ENCODE results near the gene CUBN.

The CUBN gene

DNA sequence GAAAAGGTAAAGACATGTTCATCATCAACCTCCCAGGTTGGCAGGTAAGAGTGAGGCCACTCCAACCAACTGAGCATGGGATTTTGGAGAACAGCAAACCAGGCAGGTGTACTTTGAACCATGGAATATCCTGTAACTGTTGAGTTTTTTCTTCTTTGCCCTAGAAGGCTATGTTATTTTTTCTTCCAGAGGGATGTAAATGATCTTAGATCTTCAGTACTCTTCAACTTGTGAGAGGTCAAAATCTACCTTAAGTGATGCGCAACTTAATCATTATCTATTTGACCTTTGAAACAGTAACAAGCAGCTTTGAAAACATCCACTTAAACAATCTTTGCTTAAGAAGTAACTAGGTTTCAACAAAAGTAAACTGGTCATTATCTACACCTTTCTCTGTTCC is at the start of gene CUBN:
Gene CUBN, minus strand, starts transcription at position 71 of the 400 bp plus-strand sequence. Its CDS starts 46 bp downstream, at position 25.
- Histone ChIP-seq H3K36me3 (ENCODE audit: insufficient read depth, low read length) (no peaks in the 10 kb centered on the region), H3K9me3 (ENCODE audit: low read depth, low read length) (no peaks in the 10 kb centered on the region), H3K27ac (no peak within 1 kb of the TSS), H3K9ac (ENCODE audit: insufficient read length) (no peak within 1 kb of the TSS), H3K4me3 (no peak within 1 kb of the TSS)
- no peak for TF ChIP-seq POLR2AphosphoS5 (IDR thresholded peaks at IDR 0.05; ENCODE audit: borderline replicate concordance, low read depth, low read length)
- TF ChIP-seq EZH2 (IDR thresholded peaks at IDR 0.05): no peak
- TF ChIP-seq FOXP2 (optimal IDR thresholded peaks at IDR 0.05; ENCODE audit: control extremely low read depth, extremely low read length, insufficient read depth): no peak
- DNase-seq (ENCODE audit: low read depth, low spot score): no peak

DNA sequence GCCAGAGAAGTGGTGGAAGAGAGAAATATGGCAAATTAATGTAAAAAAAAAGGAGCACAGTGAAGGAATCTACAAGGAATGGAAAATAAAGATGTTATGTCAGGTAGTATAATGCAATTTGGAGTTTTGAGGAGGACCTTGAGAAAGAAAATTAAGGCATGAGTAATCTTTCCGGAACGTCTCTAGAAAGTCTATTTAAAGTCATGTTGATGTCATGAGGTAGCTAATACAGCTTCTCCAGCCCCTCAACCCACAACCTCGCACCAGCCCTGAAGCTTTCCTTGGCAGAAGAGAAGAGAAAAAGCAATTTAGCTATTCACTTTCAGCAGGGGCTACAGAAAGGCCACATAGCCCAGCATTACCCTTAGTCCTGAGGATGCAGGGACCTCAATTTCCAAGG is 49.4 kb upstream of the CUBN start:
- TF ChIP-seq EZH2 (IDR thresholded peaks at IDR 0.05) (no peak), POLR2AphosphoS5 (IDR thresholded peaks at IDR 0.05; ENCODE audit: borderline replicate concordance, low read depth, low read length) (no peak), FOXP2 (optimal IDR thresholded peaks at IDR 0.05; ENCODE audit: control extremely low read depth, extremely low read length, insufficient read depth) (no peak)
- no peaks in the 10 kb centered on the region for H3K9me3 ChIP-seq (ENCODE audit: low read depth, low read length)
- no peak overlapping the region for H3K4me3 ChIP-seq
- no peak overlapping the region for H3K9ac ChIP-seq (ENCODE audit: insufficient read length)
- H3K27ac ChIP-seq: no peak overlapping the region
- no peaks in the 10 kb centered on the region for H3K36me3 ChIP-seq (ENCODE audit: insufficient read depth, low read length)
- no peak for DNase-seq (ENCODE audit: low read depth, low spot score)

DNA sequence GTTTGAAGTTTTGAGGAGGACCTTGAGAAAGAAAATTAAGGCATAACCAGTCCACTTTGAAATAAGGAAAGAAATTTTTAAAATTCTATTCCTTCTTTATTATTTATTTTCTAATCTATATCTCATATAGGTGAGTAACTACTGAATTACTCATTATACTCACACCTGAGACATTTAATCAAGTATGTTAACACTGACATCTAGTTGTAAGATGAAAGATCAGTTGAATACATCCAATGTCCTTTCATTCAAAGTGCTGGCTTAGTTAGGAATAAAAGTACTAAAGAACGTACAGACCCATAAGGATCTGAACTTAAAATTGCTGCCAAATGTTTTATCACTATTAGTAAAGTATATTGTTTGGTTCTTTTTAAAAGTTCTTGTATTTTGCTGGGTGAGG is 48.4 kb upstream of the CUBN start:
- Histone ChIP-seq H3K4me3 (no peak overlapping the region), H3K36me3 (ENCODE audit: insufficient read depth, low read length) (no peaks in the 10 kb centered on the region), H3K9me3 (ENCODE audit: low read depth, low read length) (no peaks in the 10 kb centered on the region), H3K9ac (ENCODE audit: insufficient read length) (no peak overlapping the region), H3K27ac (no peak overlapping the region)
- DNase-seq (ENCODE audit: low read depth, low spot score): no peak
- TF ChIP-seq EZH2 (IDR thresholded peaks at IDR 0.05) (no peak), FOXP2 (optimal IDR thresholded peaks at IDR 0.05; ENCODE audit: control extremely low read depth, extremely low read length, insufficient read depth) (no peak), POLR2AphosphoS5 (IDR thresholded peaks at IDR 0.05; ENCODE audit: borderline replicate concordance, low read depth, low read length) (no peak)

DNA sequence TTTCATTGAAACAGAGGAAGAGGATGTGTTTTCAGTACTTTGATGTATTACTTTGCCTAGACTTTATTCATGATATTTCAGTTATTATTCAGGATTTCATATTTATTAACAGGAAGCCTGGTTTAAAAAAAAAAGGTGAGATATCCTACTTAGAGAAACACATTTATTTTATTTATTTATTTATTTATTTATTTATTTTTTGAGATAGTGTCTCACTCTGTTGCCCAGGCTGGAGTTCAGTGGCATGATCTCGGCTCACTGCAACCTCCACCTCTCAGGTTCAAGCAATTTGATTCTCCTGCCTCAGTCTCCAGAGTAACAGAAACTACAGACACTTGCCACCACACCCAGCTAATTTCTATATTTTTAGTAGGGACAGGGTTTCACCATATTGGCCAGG is 47.4 kb upstream of the CUBN start:
- Histone ChIP-seq H3K4me3 (no peak overlapping the region), H3K9me3 (ENCODE audit: low read depth, low read length) (no peaks in the 10 kb centered on the region), H3K9ac (ENCODE audit: insufficient read length) (no peak overlapping the region), H3K27ac (no peak overlapping the region), H3K36me3 (ENCODE audit: insufficient read depth, low read length) (no peaks in the 10 kb centered on the region)
- DNase-seq (ENCODE audit: low read depth, low spot score): no peak
- TF ChIP-seq POLR2AphosphoS5 (IDR thresholded peaks at IDR 0.05; ENCODE audit: borderline replicate concordance, low read depth, low read length) (no peak), FOXP2 (optimal IDR thresholded peaks at IDR 0.05; ENCODE audit: control extremely low read depth, extremely low read length, insufficient read depth) (no peak)

DNA sequence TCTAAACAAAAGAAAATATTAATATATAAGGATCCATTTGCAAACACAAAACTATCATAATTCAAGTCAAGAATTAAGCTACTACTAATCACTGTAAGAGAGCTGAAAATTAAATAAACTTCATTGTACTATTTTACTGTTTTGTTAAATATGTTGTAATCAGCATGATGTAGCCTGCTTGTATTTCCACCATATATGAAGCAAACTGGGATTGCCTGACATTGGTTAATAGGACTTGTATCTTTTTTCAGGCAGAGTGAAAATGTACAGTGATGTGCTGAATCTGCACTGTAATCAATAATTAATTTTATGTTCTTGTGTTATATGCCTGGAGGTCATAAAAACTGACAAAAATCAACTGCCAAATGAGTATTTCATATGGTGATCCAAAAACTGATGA is 46.5 kb upstream of the CUBN start:
- no peak overlapping the region for H3K9ac ChIP-seq (ENCODE audit: insufficient read length)

DNA sequence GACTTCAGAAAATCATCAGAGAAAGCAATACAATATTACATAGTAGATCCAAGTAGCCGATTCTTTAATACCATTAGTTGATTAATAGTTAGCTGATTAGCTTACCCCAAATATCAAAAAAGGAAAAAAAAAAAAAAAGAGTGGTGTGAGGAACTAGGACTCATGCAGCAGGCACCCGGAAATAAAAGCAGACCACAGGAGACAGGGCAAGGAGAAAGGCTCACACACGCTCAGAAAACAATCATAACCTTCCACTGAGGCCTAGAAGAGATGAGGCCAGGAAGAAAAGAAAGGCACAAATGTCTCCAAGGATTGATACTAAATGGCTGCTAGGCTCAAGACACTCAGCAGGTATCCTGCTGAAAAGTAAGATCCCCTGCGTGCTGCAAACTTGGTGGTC is 45.9 kb upstream of the CUBN start:
- DNase-seq (ENCODE audit: low read depth, low spot score): no peak
- TF ChIP-seq FOXP2 (optimal IDR thresholded peaks at IDR 0.05; ENCODE audit: control extremely low read depth, extremely low read length, insufficient read depth) (no peak), POLR2AphosphoS5 (IDR thresholded peaks at IDR 0.05; ENCODE audit: borderline replicate concordance, low read depth, low read length) (no peak), EZH2 (IDR thresholded peaks at IDR 0.05) (no peak)
- no peak overlapping the region for H3K27ac ChIP-seq
- no peak overlapping the region for H3K4me3 ChIP-seq
- H3K9me3 ChIP-seq (ENCODE audit: low read depth, low read length): no peaks in the 10 kb centered on the region
- no peaks in the 10 kb centered on the region for H3K36me3 ChIP-seq (ENCODE audit: insufficient read depth, low read length)
- H3K9ac ChIP-seq (ENCODE audit: insufficient read length): no peak overlapping the region

More for the DNA sequence above, 46.5 kb upstream of the CUBN start:
- DNase-seq (ENCODE audit: low read depth, low spot score): no peak
- TF ChIP-seq EZH2 (IDR thresholded peaks at IDR 0.05) (no peak), POLR2AphosphoS5 (IDR thresholded peaks at IDR 0.05; ENCODE audit: borderline replicate concordance, low read depth, low read length) (no peak), FOXP2 (optimal IDR thresholded peaks at IDR 0.05; ENCODE audit: control extremely low read depth, extremely low read length, insufficient read depth) (no peak)
- no peaks in the 10 kb centered on the region for H3K36me3 ChIP-seq (ENCODE audit: insufficient read depth, low read length)
- no peak overlapping the region for H3K4me3 ChIP-seq
- no peak overlapping the region for H3K27ac ChIP-seq
- no peaks in the 10 kb centered on the region for H3K9me3 ChIP-seq (ENCODE audit: low read depth, low read length)

DNA sequence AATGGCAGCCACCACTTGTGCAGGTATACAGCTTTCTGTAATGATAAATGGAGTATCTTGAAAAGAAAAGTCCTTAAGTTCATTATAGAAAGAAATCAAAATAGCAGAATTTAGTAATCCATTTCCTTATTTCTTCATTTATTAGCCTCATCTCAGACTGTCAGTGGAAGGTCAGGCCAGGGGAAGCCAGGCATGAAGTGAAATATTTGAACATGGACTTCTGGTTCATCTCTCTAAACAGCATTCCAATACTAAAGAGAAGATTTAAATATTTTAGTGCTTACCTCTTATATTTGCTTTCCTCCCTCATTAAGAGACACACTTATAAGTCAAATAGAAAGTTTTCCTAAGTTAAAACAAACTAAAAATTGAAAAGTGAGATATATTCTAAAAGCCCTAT is 45.0 kb upstream of the CUBN start:
- Histone ChIP-seq H3K9ac (ENCODE audit: insufficient read length) (no peak overlapping the region), H3K36me3 (ENCODE audit: insufficient read depth, low read length) (no peaks in the 10 kb centered on the region), H3K9me3 (ENCODE audit: low read depth, low read length) (no peaks in the 10 kb centered on the region), H3K27ac (no peak overlapping the region), H3K4me3 (no peak overlapping the region)
- TF ChIP-seq FOXP2 (optimal IDR thresholded peaks at IDR 0.05; ENCODE audit: control extremely low read depth, extremely low read length, insufficient read depth) (no peak), POLR2AphosphoS5 (IDR thresholded peaks at IDR 0.05; ENCODE audit: borderline replicate concordance, low read depth, low read length) (no peak), EZH2 (IDR thresholded peaks at IDR 0.05) (no peak)
- DNase-seq (ENCODE audit: low read depth, low spot score): no peak

DNA sequence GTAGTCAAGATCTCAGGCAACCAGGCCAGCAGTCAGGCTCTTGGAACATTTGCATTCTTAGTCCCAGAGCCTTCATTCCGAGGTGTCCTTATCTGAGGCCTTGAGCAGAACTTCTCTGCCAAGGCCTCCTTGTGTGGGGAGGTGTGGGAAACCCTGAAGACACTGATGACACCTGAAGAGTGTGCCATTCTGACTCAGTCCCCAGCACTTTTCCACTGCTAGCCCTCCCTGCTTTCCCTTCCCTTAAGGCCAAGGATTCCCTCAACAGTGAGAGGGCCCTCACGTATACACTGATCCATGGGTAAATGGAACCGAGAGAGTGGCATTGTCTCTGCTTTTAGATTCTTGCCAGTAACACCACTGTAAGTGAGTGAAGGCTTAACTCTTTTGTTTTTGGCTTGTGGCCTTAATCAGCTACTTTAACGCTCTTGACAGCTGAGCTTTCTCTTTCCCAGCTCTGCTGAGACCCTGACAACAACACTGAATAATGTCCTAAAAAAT is 41.6 kb upstream of the CUBN start:
- TF ChIP-seq POLR2AphosphoS5 (IDR thresholded peaks at IDR 0.05; ENCODE audit: borderline replicate concordance, low read depth, low read length) (no peak), FOXP2 (optimal IDR thresholded peaks at IDR 0.05; ENCODE audit: control extremely low read depth, extremely low read length, insufficient read depth) (no peak), EZH2 (IDR thresholded peaks at IDR 0.05) (no peak)
- H3K36me3 ChIP-seq (ENCODE audit: insufficient read depth, low read length): no peaks in the 10 kb centered on the region
- no peak overlapping the region for H3K4me3 ChIP-seq
- no peak overlapping the region for H3K27ac ChIP-seq
- H3K9me3 ChIP-seq (ENCODE audit: low read depth, low read length): no peaks in the 10 kb centered on the region
- no peak overlapping the region for H3K9ac ChIP-seq (ENCODE audit: insufficient read length)
- DNase-seq (ENCODE audit: low read depth, low spot score): no peak

DNA sequence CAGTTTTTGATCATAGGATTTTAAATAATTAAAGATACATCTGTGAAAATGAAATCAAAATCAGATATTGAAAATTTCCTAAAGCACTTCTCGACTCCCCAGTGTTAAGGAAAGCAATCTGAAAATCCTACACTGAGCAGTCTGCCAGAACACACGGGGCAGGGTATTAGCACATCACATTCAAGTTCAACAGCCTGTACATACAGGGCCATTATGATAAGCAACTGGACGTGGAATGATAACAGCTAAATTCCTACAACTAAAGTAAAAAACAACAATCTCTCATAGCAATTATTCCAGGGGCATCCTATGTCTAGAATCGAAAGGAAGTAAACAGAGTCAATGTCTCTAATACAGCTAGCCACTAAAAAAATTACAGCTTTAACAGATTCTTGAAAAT is 40.2 kb upstream of the CUBN start:
- H3K9me3 ChIP-seq (ENCODE audit: low read depth, low read length): no peaks in the 10 kb centered on the region
- H3K9ac ChIP-seq (ENCODE audit: insufficient read length): no peak overlapping the region
- DNase-seq (ENCODE audit: low read depth, low spot score): no peak
- no peak for TF ChIP-seq POLR2AphosphoS5 (IDR thresholded peaks at IDR 0.05; ENCODE audit: borderline replicate concordance, low read depth, low read length)
- no peak for TF ChIP-seq EZH2 (IDR thresholded peaks at IDR 0.05)
- no peak for TF ChIP-seq FOXP2 (optimal IDR thresholded peaks at IDR 0.05; ENCODE audit: control extremely low read depth, extremely low read length, insufficient read depth)
- no peak overlapping the region for H3K4me3 ChIP-seq
- H3K36me3 ChIP-seq (ENCODE audit: insufficient read depth, low read length): no peaks in the 10 kb centered on the region
- H3K27ac ChIP-seq: no peak overlapping the region

Measured in SK-N-MC (cell line).